ENCODE data around the gene EOGT.

Gene EOGT

GRCh38 chr3:69009559-69010410 lies 3.7 kb downstream of the EOGT start:
- DNase-seq (ENCODE audit: low spot score): no peak

DNA sequence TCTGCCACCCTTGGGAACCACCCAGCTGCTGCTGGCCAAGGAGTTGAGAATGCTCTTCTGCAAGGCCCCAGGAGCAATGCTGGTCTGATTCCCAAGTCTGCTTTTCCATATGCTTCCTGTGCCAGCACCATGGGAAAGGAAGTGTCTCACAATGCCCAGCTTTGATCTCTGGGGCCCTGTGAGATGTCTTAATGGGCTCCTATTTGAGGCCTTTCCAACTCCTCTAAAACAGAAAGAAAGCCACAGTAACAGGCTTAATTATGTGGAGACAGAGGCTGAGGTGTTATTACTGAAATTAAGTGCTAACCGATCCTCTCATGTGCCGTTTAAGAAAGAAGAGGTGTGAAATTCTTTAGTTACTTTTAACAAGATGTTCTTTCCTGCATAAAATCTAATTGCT lies 4.5 kb downstream of the EOGT start:
- DNase-seq (ENCODE audit: low spot score): no peak

- DNase-seq (ENCODE audit: low spot score): no peak
Observed at GRCh38 chr3:69005791-69006482, 7.5 kb downstream of the EOGT start.

GRCh38 chr3:69005071-69005790 lies 8.3 kb downstream of the EOGT start:
- DNase-seq (ENCODE audit: low spot score): no peak

DNA sequence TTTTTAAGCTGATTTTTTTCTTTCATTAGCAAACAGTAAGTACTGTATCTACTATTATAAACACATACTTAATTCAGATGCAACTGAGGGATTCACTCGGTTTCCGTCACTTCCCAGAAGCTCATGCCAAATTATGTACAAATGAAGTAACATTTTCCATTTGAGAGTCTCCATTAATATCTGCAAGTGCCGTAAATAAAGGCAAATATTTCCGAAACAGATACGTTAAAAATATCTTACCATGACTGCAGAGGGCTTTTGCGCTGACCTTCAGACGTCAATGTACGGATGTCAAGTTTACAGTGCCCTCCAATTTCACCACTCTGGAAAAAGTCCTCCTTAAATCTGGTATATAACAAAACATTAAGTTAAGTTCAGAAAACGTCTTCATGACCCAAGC lies 9.3 kb downstream of the EOGT start:
- no peak for DNase-seq (ENCODE audit: low spot score)

GRCh38 chr3:68999605-69000004 lies 13.9 kb downstream of the EOGT start:
- DNase-seq (ENCODE audit: low spot score): no peak

DNA sequence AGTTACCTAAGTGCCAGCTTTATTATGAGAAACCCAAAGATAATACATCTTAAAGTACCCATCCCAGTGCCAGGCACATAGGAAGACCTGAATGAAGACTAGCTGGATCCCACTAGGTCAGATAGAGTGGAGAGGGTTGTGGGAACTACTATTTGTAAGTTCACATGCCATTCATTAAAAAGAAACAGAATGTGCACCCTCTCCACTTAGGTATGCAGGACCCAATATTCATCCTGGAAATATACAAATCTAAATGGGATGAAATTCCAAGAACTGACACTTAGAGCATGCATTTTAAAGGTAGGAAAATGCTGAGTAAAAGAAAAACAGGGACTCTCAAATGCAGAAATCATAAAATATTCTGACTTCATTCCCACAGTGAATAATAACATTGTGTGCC lies 14.3 kb downstream of the EOGT start:
- DNase-seq (ENCODE audit: low spot score): no peak

GRCh38 chr3:68997887-68998286 lies 15.6 kb downstream of the EOGT start:
- DNase-seq (ENCODE audit: low spot score): peak; percentile 7

- DNase-seq (ENCODE audit: low spot score): no peak
Observed at GRCh38 chr3:68996356-68996995, 17.0 kb downstream of the EOGT start.

GRCh38 chr3:68988740-68989139 lies 24.7 kb downstream of the EOGT start:
- no peak for DNase-seq (ENCODE audit: low spot score)

- no peak for DNase-seq (ENCODE audit: low spot score)
Observed at GRCh38 chr3:68987322-68987721, 26.2 kb downstream of the EOGT start.

DNA sequence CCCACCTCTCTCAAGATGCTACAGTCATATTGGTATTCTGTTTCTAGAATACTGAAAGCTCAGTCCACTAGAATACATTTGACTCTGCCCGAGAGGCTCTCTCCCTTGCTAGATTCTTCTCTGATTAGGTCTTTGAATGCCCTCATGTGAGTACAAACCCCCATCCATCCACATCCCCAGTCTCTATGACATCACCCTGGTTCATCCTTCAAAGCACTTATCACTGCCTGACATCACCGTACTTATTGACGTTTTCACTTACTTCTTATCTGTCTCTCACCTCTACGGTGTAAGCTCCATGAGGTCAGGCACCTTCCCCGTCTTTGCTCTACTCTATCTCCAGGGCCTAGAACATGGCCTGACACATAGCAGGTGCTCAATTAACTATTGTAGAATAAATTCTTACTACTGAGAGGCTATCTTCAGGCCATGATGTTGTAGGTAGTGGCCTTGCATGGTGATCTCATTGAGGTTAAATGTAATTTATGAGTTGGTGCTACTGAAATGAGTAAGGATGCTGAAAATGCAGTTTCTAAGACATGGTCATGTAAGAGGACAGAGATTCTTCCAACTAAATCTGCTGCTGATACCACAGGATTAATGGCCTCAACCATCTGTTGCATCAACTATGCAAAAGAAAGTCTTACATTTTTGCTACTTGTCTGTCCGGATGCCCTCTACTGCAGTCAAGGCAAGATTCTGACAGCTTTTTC lies 26.8 kb downstream of the EOGT start:
- no peak for DNase-seq (ENCODE audit: low spot score)

- no peak for DNase-seq (ENCODE audit: low spot score)
Observed at GRCh38 chr3:68985146-68985790, 28.2 kb downstream of the EOGT start.

DNA sequence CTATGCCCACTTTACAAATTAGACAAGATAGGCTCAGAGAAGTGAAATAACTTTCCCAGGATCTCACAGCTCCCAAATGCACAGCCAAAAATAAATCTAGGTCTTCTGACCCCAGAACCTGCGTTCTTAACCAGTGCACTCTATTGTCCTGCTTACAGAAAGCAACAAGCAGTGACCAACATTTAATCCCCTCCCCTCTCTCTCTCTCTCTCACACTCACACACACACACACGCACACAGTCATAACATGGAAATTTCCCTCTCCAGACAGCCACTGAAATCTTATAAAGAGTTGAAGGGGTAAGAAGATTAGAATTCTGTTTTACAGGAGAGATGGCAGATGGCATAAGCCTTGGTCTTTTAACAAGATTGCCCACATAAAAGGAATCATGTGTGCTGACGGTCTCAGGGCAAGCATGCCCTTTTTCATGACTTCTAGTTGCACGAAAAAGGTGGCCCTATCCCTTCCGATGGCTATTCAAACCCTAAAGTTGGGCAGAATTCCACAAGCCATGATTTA lies 29.4 kb downstream of the EOGT start:
- no peak for DNase-seq (ENCODE audit: low spot score)

- no peak for DNase-seq (ENCODE audit: low spot score)
Observed at GRCh38 chr3:68977486-68978167, 35.9 kb downstream of the EOGT start.

DNA sequence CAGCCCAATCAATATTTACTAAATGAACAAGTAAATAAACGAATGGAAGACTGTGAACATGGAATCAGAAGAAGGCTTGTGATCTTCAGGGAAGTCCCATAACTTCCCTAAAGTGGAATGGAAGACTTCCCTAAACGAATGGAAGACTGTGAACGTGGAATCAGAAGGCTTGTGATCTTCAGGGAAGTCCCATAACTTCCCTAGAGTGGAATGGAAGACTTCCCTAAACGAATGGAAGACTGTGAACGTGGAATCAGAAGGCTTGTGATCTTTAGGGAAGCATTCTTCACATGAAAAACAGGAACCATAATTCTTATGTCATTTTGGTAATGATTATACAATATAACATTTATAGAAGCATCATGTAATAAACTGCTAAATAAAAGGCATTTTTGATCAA lies 38.8 kb downstream of the EOGT start:
- no peak for DNase-seq (ENCODE audit: low spot score)

DNA sequence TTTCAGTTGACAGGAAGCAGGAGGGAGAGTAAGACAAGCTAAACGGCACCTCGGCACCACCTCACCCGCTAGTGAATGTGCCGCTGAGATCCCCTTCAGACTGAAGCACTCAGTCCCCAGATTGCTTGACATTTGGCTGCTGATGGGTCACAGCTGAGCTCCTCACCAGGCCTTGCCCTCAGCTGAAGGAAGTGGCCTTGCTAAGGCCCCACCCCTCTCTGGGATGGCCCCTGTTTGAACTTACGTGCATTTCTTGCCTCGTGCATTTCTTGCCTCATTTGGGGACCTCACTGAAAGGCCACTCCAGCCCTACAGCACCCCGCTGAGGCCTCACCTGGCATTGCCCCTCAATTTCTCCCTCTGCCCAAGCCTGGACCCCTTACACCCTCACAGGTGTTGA lies 39.8 kb downstream of the EOGT start:
- no peak for DNase-seq (ENCODE audit: low spot score)

GRCh38 chr3:68972358-68972979 lies 41.0 kb downstream of the EOGT start:
- peak; percentile 20 for DNase-seq (ENCODE audit: low spot score)

DNA sequence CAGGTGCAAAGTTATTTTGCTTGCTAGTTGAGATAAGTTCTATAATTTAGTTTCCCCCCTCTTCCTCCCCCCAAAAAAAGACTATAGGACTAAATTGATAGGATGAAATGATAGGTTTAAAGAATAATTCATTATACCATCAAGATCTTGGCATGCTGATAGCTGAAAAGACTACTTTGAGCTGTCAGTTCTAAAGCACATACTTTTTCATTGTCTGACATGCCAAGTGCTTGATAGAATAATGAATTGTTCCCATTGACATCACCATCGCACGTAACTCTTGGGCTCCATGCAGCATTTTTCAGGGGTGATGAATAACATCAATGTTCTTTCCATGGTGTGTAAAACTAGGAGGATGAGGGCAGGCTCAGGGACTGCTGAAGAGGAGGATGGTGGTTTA lies 48.8 kb downstream of the EOGT start:
- no peak for DNase-seq (ENCODE audit: low spot score)

GRCh38 chr3:68963891-68964290 lies 49.6 kb downstream of the EOGT start:
- no peak for DNase-seq (ENCODE audit: low spot score)
